Activated T-helper 2 cell treated with anti-CD3 and anti-CD28 coated beads, Interferon-gamma antibody, Interleukin-2, Interleukin-4, amounts not matched to agents 10 μg/mL and 5 μg/mL and 100 μg/mL, durations not matched to agents 14 hours and 24 hours and 36 hours (primary cell): ENCODE measurements around the gene DTHD1. TPM values are rescaled to one million over a fixed set of nuclear protein-coding genes. Genes with fewer than 3 reads are reported as not detected.

Experiments used
- DNase-seq: peaks from one replicate; pipeline ENCODE4 v3.0.0; 2021; ENCODE audit warnings: low spot score
- H3K27ac Mint-ChIP-seq: one replicate; pipeline ENCODE4 v1.8.0; 2021; ENCODE audit warnings: mixed read lengths
- H3K27me3 Mint-ChIP-seq: one replicate; pipeline ENCODE4 v1.8.0; 2021; ENCODE audit warnings: low read depth, mixed read lengths
- H3K36me3 Mint-ChIP-seq: one replicate; pipeline ENCODE4 v1.8.0; 2021; ENCODE audit warnings: low read depth, mixed read lengths
- H3K4me1 Mint-ChIP-seq: one replicate; pipeline ENCODE4 v1.8.0; 2021; ENCODE audit warnings: low read depth, mixed read lengths
- H3K4me3 Mint-ChIP-seq: one replicate; pipeline ENCODE4 v1.8.0; 2021; ENCODE audit warnings: low read depth, mild to moderate bottlenecking, moderate library complexity, mixed read lengths
- H3K9me3 Mint-ChIP-seq: one replicate; pipeline ENCODE4 v1.8.0; 2021; ENCODE audit warnings: mixed read lengths
- intact Hi-C: fragments of 100-400 bp; cut with micrococcal nuclease; formaldehyde crosslinking; loops from one replicate; pipeline ENCODE4 v1.15.1; 2023
- total RNA-seq: library from RNA; stranded (reverse); gene quantifications from 2 replicates; pipeline ENCODE4 v1.2.3, GENCODE V29; 2022

Gene DTHD1
- total RNA-seq, 1 donor from 2014 or later, result 1.1 TPM

DNA sequence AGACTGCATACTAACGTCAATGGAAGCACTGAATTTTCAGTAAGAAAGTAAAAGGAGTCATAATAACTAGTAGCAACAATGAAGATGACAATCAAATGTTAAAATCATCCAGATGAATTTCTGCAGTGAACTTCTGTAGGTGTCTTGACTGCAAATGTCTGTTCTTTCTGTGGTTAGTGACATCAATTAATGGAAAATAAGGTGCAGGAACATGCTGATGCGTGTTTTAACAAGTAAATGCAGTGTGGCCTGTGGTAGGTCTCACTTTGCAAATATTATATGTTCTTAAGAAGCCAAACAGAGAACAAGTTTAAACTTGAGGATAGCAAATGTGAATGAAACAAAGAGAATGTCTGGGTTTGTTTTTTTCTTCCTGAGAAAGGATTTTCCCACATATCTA, 2.6 kb upstream of the DTHD1 start:
- Mint-ChIP-seq H3K4me3 (peak overlapping the region; percentile 3), H3K27ac (peak overlapping the region; percentile 78), H3K4me1 (peaks cover 66% of the 10 kb centered on the region), H3K27me3 (no peaks in the 10 kb centered on the region), H3K9me3 (peaks cover 8% of the 10 kb centered on the region), H3K36me3 (peaks cover 15% of the 10 kb centered on the region)
- no peak for DNase-seq
- intact Hi-C loops, result loop anchor here (1.0 kb wide), 5 partner anchors 8 to 70 kb away; no protein-coding TSS in a partner anchor

DNA sequence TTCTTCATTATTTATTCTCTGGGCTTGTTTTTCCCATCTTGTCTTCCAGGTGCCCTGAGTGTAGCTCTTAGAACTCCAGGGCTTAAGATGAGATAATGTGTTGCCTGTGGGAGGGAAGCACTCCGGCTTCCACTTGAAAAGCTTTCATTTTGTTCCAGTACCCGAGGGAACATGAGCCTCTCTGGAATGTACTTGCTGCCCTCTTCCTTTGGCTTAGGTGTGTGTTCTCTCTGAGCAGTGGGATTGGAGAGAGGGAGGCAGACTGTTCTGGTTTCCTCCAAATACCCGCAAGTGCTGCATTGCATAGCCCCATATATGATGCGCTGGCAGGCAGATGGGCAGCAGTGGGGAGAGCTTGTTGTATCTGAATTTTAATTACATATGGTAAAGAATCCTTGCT, 861 bp upstream of the DTHD1 start:
- peak overlapping the region; percentile 78 for H3K27ac Mint-ChIP-seq
- H3K4me1 Mint-ChIP-seq, result peaks cover 80% of the 10 kb centered on the region
- DNase-seq, result no peak
- peaks cover 13% of the 10 kb centered on the region for H3K9me3 Mint-ChIP-seq
- no peaks in the 10 kb centered on the region for H3K27me3 Mint-ChIP-seq
- peaks cover 25% of the 10 kb centered on the region for H3K36me3 Mint-ChIP-seq
- H3K4me3 Mint-ChIP-seq, result no peak overlapping the region
- intact Hi-C loops, result no loop called here

- peak overlapping the region; percentile 58 for H3K27ac Mint-ChIP-seq
- peak overlapping the region; percentile 13 for H3K4me3 Mint-ChIP-seq
- peaks cover 29% of the 10 kb centered on the region for H3K36me3 Mint-ChIP-seq
- no peak for DNase-seq
- no peaks in the 10 kb centered on the region for H3K27me3 Mint-ChIP-seq
- intact Hi-C loops, result no loop called here
- peaks cover 21% of the 10 kb centered on the region for H3K9me3 Mint-ChIP-seq
- H3K4me1 Mint-ChIP-seq, result peaks cover 83% of the 10 kb centered on the region
Measured at GRCh38 chr4:36282503-36283030, 1.2 kb downstream of the DTHD1 start.

DNA sequence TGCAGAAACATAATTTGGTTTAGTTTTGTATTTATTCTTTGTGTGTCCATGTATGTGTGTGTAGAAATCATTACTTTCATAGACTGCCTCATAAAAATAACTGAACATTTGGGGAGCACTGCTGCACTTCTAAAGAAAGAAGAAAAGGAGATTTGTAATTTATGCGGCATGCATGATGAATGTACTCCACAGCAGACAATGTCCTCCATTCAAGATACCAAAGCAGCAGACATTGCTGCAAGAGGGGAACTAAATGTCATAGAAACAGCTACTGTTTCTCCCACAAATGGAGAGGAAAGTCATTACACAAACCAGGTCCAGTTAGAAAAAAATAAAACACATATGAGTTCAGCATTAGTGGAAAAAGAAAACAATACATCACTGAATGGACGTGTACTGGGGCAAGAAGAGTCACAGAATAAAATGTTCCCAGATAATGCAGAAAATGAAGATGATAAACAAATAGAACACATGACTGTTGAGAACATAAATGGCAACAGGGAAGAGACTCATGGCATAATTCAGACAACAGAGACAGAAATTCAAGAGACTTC, 2.6 kb downstream of the DTHD1 start:
- Mint-ChIP-seq H3K36me3 (peaks cover 29% of the 10 kb centered on the region), H3K27me3 (no peaks in the 10 kb centered on the region), H3K27ac (peak overlapping the region; percentile 7), H3K4me1 (peaks cover 79% of the 10 kb centered on the region), H3K9me3 (peaks cover 23% of the 10 kb centered on the region), H3K4me3 (peak overlapping the region; percentile 9)
- DNase-seq, result no peak
- intact Hi-C loops, result no loop called here

DNA sequence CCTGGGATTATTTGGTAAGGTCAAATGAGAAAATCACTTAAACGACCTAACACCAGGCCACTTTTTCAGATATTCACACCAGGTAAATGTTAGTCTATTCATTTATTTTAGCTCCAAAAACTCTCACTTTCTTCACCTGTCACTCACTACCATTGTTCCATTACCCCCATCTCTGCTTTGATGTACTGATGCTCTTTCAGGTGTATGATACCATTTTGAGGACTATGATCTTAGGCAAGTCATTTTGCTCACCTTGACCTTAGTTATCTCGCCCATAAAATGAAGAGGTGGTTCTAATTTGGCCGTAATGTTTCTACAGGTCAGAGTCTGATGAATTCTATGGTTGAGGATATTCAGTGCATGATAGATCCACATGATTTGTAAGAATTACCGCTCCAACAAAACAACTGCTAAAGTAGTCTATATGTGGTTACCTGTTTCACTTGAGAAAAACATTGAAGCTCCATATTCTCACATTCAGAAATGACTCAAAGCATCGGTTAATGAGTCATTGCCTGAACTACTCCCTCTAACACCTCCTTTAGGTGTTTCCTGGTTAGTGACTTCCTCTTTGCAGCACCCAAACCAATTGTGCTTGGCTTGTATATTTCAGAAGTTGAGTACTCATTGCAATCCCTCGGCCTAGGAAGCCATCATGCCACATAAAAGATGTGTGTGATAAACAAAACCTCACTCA, 4.5 kb downstream of the DTHD1 start:
- Mint-ChIP-seq H3K27me3 (no peaks in the 10 kb centered on the region), H3K36me3 (peaks cover 29% of the 10 kb centered on the region), H3K27ac (peak overlapping the region; percentile 91), H3K4me1 (peaks cover 64% of the 10 kb centered on the region), H3K9me3 (peaks cover 23% of the 10 kb centered on the region), H3K4me3 (peak overlapping the region; percentile 45)
- DNase-seq, result peak; percentile 72
- intact Hi-C loops, result loop anchor here (1.0 to 5.0 kb wide), 10 partner anchors 8 to 204 kb away; partner anchors contain the start of gene ARAP2

DNA sequence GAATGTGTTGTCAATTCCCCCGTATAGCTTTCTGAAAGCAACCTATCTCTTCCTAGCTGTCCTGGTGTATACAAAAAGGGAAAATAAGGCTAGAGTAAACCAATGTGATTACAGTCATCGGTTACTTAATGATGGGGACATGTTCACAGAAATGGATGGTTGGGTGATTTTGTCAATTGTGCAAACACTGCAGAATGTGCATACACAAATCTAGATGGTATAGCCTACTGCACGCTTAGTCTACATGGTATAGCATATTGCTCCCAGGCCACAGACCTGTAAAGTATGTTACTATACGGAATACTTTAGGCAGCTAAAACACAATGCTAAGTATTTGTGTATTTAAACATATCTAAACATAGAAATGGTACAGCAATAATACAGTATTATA, 5.1 kb downstream of the DTHD1 start:
- H3K27ac Mint-ChIP-seq, result peak overlapping the region; percentile 91
- DNase-seq, result no peak
- peaks cover 62% of the 10 kb centered on the region for H3K4me1 Mint-ChIP-seq
- H3K9me3 Mint-ChIP-seq, result peaks cover 23% of the 10 kb centered on the region
- no peak overlapping the region for H3K4me3 Mint-ChIP-seq
- intact Hi-C loops, result loop anchor here (1.0 to 5.0 kb wide), 10 partner anchors 8 to 204 kb away; partner anchors contain the start of gene ARAP2
- H3K27me3 Mint-ChIP-seq, result no peaks in the 10 kb centered on the region
- peaks cover 29% of the 10 kb centered on the region for H3K36me3 Mint-ChIP-seq

DNA sequence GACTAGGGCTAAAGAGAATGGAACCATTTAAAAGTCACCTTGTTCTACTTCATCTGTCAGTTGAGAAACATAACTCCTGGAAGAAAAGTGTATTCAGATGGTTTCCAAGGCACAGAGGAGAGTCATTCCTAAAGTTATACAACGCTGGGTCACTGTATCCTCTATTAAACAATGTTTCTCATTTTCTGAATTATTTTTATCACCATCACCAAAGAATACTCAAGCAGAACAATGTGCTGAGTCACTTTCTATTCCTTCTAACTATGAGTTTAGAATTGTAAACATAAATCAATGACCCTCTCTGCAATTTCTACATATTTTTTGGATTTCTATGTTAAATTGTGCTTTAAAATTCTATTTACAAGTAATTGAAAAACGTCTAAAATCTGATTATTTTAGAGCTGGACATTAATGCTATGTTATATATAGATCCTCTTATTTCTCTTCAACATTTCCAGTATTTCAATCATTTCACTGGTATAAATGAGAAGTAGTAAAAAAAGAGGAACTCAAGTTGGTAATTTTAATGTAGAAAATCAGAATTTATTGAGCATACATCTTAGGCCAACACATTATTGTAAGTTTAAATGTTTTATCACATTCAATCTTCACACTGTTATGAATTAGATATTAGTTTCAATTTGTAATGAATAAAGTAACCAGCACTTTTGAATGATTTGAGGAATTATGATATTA, 7.5 kb downstream of the DTHD1 start:
- peaks cover 2% of the 10 kb centered on the region for H3K27me3 Mint-ChIP-seq
- H3K4me1 Mint-ChIP-seq, result peaks cover 49% of the 10 kb centered on the region
- DNase-seq, result no peak
- intact Hi-C loops, result loop anchor here (5.0 kb wide), 2 partner anchors 97 to 207 kb away; no protein-coding TSS in a partner anchor
- peaks cover 15% of the 10 kb centered on the region for H3K9me3 Mint-ChIP-seq
- no peak overlapping the region for H3K4me3 Mint-ChIP-seq
- no peak overlapping the region for H3K27ac Mint-ChIP-seq
- peaks cover 13% of the 10 kb centered on the region for H3K36me3 Mint-ChIP-seq

- intact Hi-C loops, result no loop called here
- peaks cover 10% of the 10 kb centered on the region for H3K9me3 Mint-ChIP-seq
- no peak for DNase-seq
- no peak overlapping the region for H3K27ac Mint-ChIP-seq
- H3K4me3 Mint-ChIP-seq, result no peak overlapping the region
- H3K36me3 Mint-ChIP-seq, result peaks cover 4% of the 10 kb centered on the region
- peaks cover 39% of the 10 kb centered on the region for H3K4me1 Mint-ChIP-seq
- peaks cover 4% of the 10 kb centered on the region for H3K27me3 Mint-ChIP-seq
Measured at GRCh38 chr4:36290641-36291040, 9.2 kb downstream of the DTHD1 start.

GRCh38 chr4:36292556-36293188, 11.3 kb downstream of the DTHD1 start:
- H3K4me1 Mint-ChIP-seq, result peaks cover 30% of the 10 kb centered on the region
- H3K27ac Mint-ChIP-seq, result no peak overlapping the region
- intact Hi-C loops, result no loop called here
- DNase-seq, result no peak
- H3K4me3 Mint-ChIP-seq, result no peak overlapping the region
- H3K9me3 Mint-ChIP-seq, result peaks cover 1% of the 10 kb centered on the region
- no peaks in the 10 kb centered on the region for H3K36me3 Mint-ChIP-seq
- peaks cover 8% of the 10 kb centered on the region for H3K27me3 Mint-ChIP-seq

- Mint-ChIP-seq H3K27ac (no peak overlapping the region), H3K4me1 (peaks cover 18% of the 10 kb centered on the region), H3K4me3 (no peak overlapping the region), H3K36me3 (peaks cover 2% of the 10 kb centered on the region), H3K27me3 (peaks cover 19% of the 10 kb centered on the region), H3K9me3 (peaks cover 7% of the 10 kb centered on the region)
- DNase-seq, result no peak
- intact Hi-C loops, result no loop called here
Measured at GRCh38 chr4:36301127-36301526, 19.7 kb downstream of the DTHD1 start.

GRCh38 chr4:36303426-36304137, 22.2 kb downstream of the DTHD1 start:
- intact Hi-C loops, result no loop called here
- no peak for DNase-seq
- Mint-ChIP-seq H3K9me3 (peaks cover 7% of the 10 kb centered on the region), H3K36me3 (peaks cover 2% of the 10 kb centered on the region), H3K4me1 (peaks cover 15% of the 10 kb centered on the region), H3K27me3 (peaks cover 11% of the 10 kb centered on the region), H3K4me3 (no peak overlapping the region), H3K27ac (no peak overlapping the region)

- Mint-ChIP-seq H3K27me3 (peaks cover 7% of the 10 kb centered on the region), H3K4me1 (peaks cover 15% of the 10 kb centered on the region), H3K27ac (no peak overlapping the region), H3K4me3 (no peak overlapping the region), H3K9me3 (peaks cover 7% of the 10 kb centered on the region), H3K36me3 (peaks cover 2% of the 10 kb centered on the region)
- no peak for DNase-seq
- intact Hi-C loops, result no loop called here
Measured at GRCh38 chr4:36304138-36304681, 22.8 kb downstream of the DTHD1 start.
